Activated CD8-positive, alpha-beta T cell treated with anti-CD3 and anti-CD28 coated beads, Interleukin-2, amount 10 ng/mL, durations not matched to agents 7 days and 5 days (primary cell): ENCODE data around the gene KIAA0232. TPM values are rescaled to one million over a fixed set of nuclear protein-coding genes. Genes with fewer than 3 reads are reported as not detected.
"Not testable (repeated sequence)": the region's sequence is repeated elsewhere in the genome, so short reads cannot be mapped to it uniquely, and the experiment has no call there.

Experiments used
- ATAC-seq: fragments of 150-1000 bp; cut with Tn5 transposase; one replicate; pipeline ENCODE4 v1.10.0; 2021; ENCODE audit warnings: moderate library complexity
- CTCF ChIA-PET: fragments of 350-600 bp; sonication (Branson Sonifier 250); formaldehyde crosslinking; loops from one replicate; lab custom pipeline; 2021; ENCODE audit warnings: antibody characterized with exemption; lab: Charles Lee
- POLR2A ChIA-PET: fragments of 350-600 bp; sonication (Branson Sonifier 250); formaldehyde crosslinking; loops from one replicate; lab custom pipeline; 2021; ENCODE audit warnings: antibody characterized with exemption; lab: Charles Lee
- DNase-seq: peaks from one replicate; pipeline ENCODE4 v3.0.0-alpha.2; 2020
- H3K27ac Mint-ChIP-seq: one replicate; pipeline ENCODE4 v1.8.0; 2021; ENCODE audit warnings: mild to moderate bottlenecking, mixed read lengths
- H3K27me3 Mint-ChIP-seq: one replicate; pipeline ENCODE4 v1.8.0; 2021; ENCODE audit warnings: low read depth, mixed read lengths
- H3K36me3 Mint-ChIP-seq: one replicate; pipeline ENCODE4 v1.8.0; 2021; ENCODE audit warnings: low read depth, mixed read lengths
- H3K4me1 Mint-ChIP-seq: one replicate; pipeline ENCODE4 v1.8.0; 2021; ENCODE audit warnings: low read depth, mixed read lengths
- H3K4me3 Mint-ChIP-seq: one replicate; pipeline ENCODE4 v1.8.0; 2021; ENCODE audit warnings: mild to moderate bottlenecking, mixed read lengths
- H3K9me3 Mint-ChIP-seq: one replicate; pipeline ENCODE4 v1.8.0; 2022; ENCODE audit warnings: mixed read lengths; ENCODE audit not compliant: insufficient read depth
- total RNA-seq, 2 experiments: library from RNA; stranded (reverse); gene quantifications; one replicate each; pipeline ENCODE4 v1.2.3, GENCODE V29; 2021

Gene KIAA0232
- total RNA-seq, 2 experiments from 2014 or later, result 18.4 to 19.5 TPM

DNA sequence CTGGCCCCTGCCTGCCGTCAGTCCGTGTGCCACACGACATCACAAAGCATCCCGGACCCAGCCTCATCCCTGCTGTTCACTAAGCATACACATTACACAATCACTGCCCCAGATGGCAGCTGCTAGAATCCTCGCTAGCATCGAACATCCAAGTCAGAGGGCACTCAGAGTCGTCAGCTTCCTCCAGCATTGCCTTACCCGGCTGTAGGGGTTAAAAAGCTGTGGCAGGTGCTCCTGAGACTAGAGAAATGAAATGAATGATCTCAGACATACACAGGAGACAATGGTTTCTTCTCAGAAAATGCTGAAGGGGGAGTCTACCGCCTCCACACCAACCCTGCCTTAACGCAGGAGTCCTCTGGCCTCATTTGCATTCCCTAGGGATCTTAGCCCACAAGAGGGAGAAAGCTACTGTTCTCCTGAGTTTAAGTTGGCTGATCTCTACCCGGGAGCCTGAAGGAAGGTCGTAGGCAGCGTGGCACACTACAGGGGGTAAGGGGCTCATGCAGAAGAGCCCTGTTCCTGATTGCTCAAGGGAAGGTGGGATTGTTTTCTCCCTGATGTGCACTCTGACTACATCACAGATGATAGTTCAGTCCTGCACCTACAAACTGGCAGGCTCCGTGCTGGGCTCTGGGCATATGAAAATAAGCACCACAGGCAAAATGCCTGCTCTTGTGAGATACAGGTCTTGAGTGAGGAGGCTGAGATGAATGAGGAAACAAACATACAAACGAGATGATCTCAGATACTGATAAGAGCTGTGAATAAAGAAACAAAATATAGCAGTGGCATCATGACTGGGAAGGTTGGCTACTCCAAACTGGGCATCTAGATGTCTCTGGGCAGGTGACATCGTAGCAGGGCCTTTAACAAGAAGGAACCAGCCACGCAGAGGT lies 2.6 kb upstream of the KIAA0232 start:
- ChIA-PET CTCF (interaction anchor here (0.8 to 3.4 kb wide), 6 partner anchors 11 to 320 kb away, joined by 3 to 29 read pairs (median 4); partner anchors contain the start of gene BLOC1S4), POLR2A (interaction anchor here (0.9 kb wide), 1 partner anchor 90 kb away, joined by 3 read pairs; no protein-coding TSS in a partner anchor)
- ATAC-seq (no peak), DNase-seq (no peak)
- Mint-ChIP-seq H3K36me3 (no peaks in the 10 kb centered on the region), H3K27me3 (no peaks in the 10 kb centered on the region), H3K9me3 (no peaks in the 10 kb centered on the region), H3K4me3 (no peak overlapping the region), H3K27ac (peak overlapping the region; percentile 54), H3K4me1 (peaks cover 72% of the 10 kb centered on the region)

DNA sequence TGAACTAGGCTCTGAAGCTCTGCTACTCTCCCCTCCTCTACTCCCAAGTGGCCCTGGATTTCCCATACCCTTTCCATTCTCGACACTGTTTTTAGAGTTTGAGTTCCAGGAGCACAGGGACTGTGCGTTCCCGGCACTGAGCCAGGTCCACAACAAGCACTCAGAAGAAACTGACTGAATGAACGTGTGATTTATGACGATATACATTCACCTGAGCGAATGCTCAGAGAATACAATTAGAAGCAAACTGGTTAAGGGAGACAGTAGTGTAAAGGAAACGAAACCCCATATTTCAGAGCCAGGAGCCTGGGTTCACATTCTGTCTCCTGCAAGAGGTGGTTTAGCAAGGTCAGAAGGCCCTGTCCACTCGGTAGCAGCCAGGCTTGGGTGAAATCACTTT lies 1.4 kb upstream of the KIAA0232 start:
- Mint-ChIP-seq H3K4me3 (peak overlapping the region; percentile 66), H3K36me3 (peaks cover 6% of the 10 kb centered on the region), H3K27ac (peak overlapping the region; percentile 70), H3K27me3 (no peaks in the 10 kb centered on the region), H3K9me3 (no peaks in the 10 kb centered on the region), H3K4me1 (peaks cover 73% of the 10 kb centered on the region)
- ATAC-seq (no peak), DNase-seq (no peak)
- POLR2A ChIA-PET, result interaction anchor here (1.0 to 1.4 kb wide), 3 partner anchors 10 to 65 kb away, joined by 3 to 5 read pairs (median 5); partner anchors contain the start of gene BLOC1S4
- CTCF ChIA-PET, result interaction anchor here (1.0 to 1.9 kb wide), 3 partner anchors 12 to 319 kb away, joined by 3 to 7 read pairs (median 4); no protein-coding TSS in a partner anchor

DNA sequence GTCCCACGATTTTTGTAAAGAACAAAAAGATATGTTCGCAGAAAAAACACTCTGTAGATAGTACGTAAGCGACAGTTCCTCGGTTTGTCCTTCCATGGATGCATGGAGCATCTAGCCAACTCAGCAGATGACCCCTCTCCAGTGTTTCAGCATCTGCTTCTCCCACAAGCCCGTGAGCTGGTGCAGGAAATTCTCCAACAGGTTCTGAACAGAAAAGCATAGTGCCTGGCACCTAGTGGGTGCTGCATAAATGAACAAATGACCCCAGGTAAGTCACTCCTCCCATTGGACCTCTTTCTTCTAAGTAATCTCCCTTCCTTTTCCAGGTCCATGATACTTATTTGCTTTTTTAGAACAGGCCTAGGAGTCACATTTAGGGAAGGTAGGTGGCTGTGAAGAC lies 966 bp upstream of the KIAA0232 start:
- Mint-ChIP-seq H3K27me3 (no peaks in the 10 kb centered on the region), H3K4me1 (peaks cover 73% of the 10 kb centered on the region), H3K27ac (peak overlapping the region; percentile 70), H3K9me3 (no peaks in the 10 kb centered on the region), H3K4me3 (peak overlapping the region; percentile 66), H3K36me3 (peaks cover 6% of the 10 kb centered on the region)
- ChIA-PET CTCF (interaction anchor here (1.8 to 1.9 kb wide), 2 partner anchors 65 to 92 kb away, joined by 7 to 8 read pairs; partner anchors contain the start of gene BLOC1S4), POLR2A (interaction anchor here (0.6 to 1.4 kb wide), 7 partner anchors 11 to 203 kb away, joined by 3 to 5 read pairs (median 3); partner anchors contain the start of gene BLOC1S4)
- no peak for DNase-seq
- ATAC-seq, result no peak

DNA sequence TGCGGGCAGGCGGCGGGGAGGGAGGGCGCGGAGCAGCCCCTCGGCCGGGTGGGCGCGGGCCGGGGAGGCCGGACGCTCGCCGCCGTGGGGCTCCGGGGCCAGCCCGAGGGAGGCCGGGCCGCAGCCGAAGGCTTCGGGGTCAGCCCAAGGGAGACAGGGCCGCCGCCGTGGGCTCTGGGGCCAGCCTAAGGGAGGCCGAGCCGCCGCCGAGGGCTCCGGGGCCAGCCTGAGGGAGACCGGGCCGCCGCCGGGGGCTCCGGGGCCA lies 251 bp downstream of the KIAA0232 start:
- H3K9me3 Mint-ChIP-seq, result no peaks in the 10 kb centered on the region
- peaks cover 12% of the 10 kb centered on the region for H3K36me3 Mint-ChIP-seq
- ChIA-PET CTCF (interaction anchor here (1.0 to 1.9 kb wide), 3 partner anchors 63 to 91 kb away, joined by 4 to 8 read pairs (median 7); partner anchors contain the start of gene BLOC1S4), POLR2A (interaction anchor here (1.0 to 1.6 kb wide), 3 partner anchors 11 to 134 kb away, joined by 3 to 5 read pairs (median 3); no protein-coding TSS in a partner anchor)
- no peak overlapping the region for H3K27ac Mint-ChIP-seq
- peaks cover 67% of the 10 kb centered on the region for H3K4me1 Mint-ChIP-seq
- ATAC-seq (no peak), DNase-seq (no peak)
- no peak overlapping the region for H3K4me3 Mint-ChIP-seq
- H3K27me3 Mint-ChIP-seq, result no peaks in the 10 kb centered on the region

DNA sequence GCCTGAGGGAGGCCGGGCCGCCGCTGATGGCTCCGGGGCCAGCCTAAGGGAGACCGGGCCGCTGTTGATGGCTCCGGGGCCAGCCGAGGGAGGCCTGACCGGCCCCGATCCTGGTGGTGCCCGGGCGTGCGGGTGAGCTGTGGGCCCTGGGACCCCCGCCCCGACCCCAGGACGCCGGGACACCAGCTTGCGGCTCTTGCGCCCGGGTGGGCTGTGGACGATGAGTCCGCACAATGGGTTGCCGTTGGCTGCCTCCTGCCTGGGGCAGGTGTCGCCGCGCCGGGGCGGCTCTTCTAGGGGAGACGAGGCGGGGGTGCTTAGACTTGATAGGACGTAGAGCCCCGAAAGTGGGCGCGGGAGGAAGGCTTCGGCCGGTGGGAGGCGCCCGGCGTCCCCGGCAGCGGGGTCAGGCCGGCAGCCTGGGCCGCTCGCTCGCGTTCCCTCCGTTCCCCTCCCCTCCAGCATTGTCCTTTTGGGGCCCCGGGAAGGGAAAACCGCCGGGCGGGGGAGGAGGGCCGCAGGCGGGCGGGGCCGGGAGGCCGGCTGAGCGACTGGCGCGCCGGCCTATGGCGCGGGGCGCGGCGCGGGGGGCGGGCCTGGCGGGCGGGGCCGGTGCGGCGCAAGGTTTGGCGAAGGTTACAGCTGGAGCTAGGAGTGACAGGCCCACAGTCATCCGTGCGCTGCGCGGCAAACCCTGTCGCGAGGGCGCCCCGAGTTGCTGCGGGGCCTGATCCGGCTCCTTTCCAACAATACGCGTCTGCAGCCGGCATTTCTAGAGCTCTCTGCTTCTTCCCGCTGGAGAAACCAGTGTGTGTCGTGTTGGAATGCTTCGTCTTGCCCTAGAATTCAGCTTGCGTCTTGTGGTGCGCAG lies 819 bp downstream of the KIAA0232 start:
- Mint-ChIP-seq H3K4me3 (peak overlapping the region; percentile 84), H3K36me3 (peaks cover 15% of the 10 kb centered on the region), H3K27me3 (no peaks in the 10 kb centered on the region), H3K4me1 (peaks cover 67% of the 10 kb centered on the region), H3K27ac (peak overlapping the region; percentile 78), H3K9me3 (no peaks in the 10 kb centered on the region)
- ChIA-PET POLR2A (interaction anchor here (0.5 to 1.6 kb wide), 12 partner anchors 12 to 285 kb away, joined by 3 to 7 read pairs (median 3); partner anchors contain the start of genes BLOC1S4 and GRPEL1), CTCF (interaction anchor here (0.6 to 1.9 kb wide), 6 partner anchors 62 to 260 kb away, joined by 3 to 17 read pairs (median 4); partner anchors contain the start of genes BLOC1S4 and TADA2B)
- ATAC-seq (peak; percentile 84), DNase-seq (peak; percentile 91)

DNA sequence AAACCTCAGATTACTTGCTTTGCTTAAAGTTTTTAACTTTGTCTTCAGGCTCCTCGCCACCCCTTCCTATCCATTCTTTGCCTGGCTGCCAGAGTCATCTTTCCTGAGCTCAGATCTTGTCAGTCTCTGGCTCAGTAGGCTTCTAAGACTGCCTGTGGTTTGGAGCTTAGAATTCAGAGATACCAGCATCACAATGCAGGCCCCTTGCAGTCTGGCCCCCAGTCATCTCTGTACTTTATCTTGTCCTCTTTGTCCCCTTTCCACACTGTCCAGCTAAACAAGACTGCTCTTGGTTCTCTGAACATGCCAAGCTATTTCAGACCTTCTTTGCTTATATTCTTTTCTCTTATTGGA lies 3.0 kb downstream of the KIAA0232 start:
- Mint-ChIP-seq H3K27ac (no peak overlapping the region), H3K4me1 (peaks cover 51% of the 10 kb centered on the region), H3K9me3 (no peaks in the 10 kb centered on the region), H3K36me3 (peaks cover 21% of the 10 kb centered on the region), H3K27me3 (no peaks in the 10 kb centered on the region), H3K4me3 (no peak overlapping the region)
- DNase-seq (no peak), ATAC-seq (no peak)
- ChIA-PET POLR2A (no interaction called here), CTCF (interaction anchor here (0.7 to 1.5 kb wide), 4 partner anchors 40 to 285 kb away, joined by 3 to 4 read pairs (median 4); no protein-coding TSS in a partner anchor)

DNA sequence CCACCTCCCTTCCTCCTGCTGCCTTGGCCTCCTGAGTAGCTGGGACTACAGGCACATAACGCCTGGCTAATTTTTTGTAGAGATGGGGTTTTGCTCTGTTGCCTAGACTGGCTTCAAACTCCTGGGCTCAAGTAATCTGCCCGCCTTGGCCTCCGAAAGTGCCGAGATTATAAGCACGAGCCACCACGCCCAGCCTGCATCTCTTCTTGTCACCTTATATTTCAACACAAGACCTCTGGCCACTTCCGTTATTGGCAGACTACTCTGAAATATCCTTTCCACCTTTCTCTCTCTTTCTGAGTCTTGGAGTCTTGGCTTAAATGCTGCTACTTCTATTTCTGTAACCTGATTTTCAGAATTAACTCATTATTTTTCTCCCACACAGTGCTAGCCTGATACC lies 5.6 kb downstream of the KIAA0232 start:
- POLR2A ChIA-PET, result no interaction called here
- Mint-ChIP-seq H3K4me3 (no peak overlapping the region), H3K27me3 (no peaks in the 10 kb centered on the region), H3K4me1 (peaks cover 47% of the 10 kb centered on the region), H3K27ac (no peak overlapping the region), H3K36me3 (peaks cover 38% of the 10 kb centered on the region), H3K9me3 (no peaks in the 10 kb centered on the region)
- CTCF ChIA-PET, result no interaction called here
- no peak for DNase-seq
- ATAC-seq, result no peak

DNA sequence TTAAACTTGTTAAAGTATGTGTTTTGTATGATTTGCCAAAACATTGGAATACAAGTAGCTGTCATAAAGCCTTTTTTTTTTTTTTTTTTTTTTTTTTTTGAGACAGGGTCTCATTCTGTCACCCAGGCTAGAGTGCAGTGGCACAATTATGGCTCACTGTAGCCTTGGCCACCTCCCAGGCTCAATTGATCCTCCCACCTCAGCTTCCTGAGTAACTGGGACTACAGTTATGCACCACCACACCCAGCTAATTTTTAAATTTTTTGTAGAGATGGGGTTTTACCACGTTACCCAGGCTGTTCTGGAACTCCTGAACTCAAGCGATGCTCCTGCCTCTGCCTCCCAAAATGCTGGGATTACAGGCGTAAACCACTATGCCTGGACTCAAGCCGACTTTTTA lies 8.7 kb downstream of the KIAA0232 start:
- not testable (repeated sequence) for H3K27ac Mint-ChIP-seq

DNA sequence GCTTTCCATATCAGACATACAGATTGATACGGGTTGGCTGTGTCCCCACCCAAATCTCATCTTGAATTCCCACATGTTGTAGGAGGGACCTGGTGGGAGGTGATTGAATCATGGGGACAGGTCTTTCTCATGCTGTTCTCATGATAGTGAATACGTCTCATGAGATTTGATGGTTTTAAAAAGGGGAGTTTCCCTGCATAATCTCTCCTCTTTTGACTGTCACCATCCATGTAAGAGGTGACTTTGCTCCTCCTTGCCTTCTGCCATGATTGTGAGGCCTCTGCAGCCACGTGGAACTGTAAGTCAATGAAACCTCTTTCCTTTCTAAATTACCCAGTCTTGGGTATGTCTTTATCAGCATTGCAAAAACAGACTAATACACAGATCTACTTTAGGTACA lies 9.3 kb downstream of the KIAA0232 start:
- CTCF ChIA-PET, result interaction anchor here (2.9 kb wide), 1 partner anchor 82 kb away, joined by 11 read pairs; no protein-coding TSS in a partner anchor
- Mint-ChIP-seq H3K36me3 (peaks cover 47% of the 10 kb centered on the region), H3K4me1 (peaks cover 46% of the 10 kb centered on the region)
- H3K27ac Mint-ChIP-seq, ATAC-seq, H3K27me3 Mint-ChIP-seq, DNase-seq, POLR2A ChIA-PET, H3K9me3 Mint-ChIP-seq, H3K4me3 Mint-ChIP-seq: not testable (repeated sequence)

More for the DNA sequence above, 8.7 kb downstream of the KIAA0232 start:
- POLR2A ChIA-PET, ATAC-seq, H3K27me3 Mint-ChIP-seq, DNase-seq, H3K4me3 Mint-ChIP-seq, H3K9me3 Mint-ChIP-seq, CTCF ChIA-PET: not testable (repeated sequence)
- Mint-ChIP-seq H3K4me1 (peaks cover 44% of the 10 kb centered on the region), H3K36me3 (peaks cover 43% of the 10 kb centered on the region)

DNA sequence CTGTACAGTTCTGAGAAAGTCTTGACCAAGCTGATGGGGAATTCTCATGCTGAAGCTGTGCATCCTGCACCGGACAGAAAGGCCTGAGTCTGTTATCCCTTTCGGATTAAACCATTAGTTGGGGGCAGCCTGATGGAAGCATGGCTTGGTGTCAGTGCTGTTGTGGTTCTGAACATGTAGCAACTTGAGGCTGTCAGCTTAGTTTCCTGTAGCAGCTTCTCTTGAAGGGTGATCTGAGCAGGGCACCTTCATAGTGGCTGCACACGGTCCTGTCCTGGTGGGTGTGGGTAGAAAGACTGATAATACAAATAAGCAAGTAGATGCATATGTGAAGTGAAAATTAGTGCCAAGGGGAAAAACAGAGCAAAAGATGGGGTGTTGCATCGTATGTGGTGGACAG lies 11.7 kb downstream of the KIAA0232 start:
- Mint-ChIP-seq H3K27me3 (no peaks in the 10 kb centered on the region), H3K4me1 (peaks cover 42% of the 10 kb centered on the region), H3K4me3 (no peak overlapping the region), H3K9me3 (no peaks in the 10 kb centered on the region), H3K27ac (peak overlapping the region; percentile 60), H3K36me3 (peaks cover 40% of the 10 kb centered on the region)
- ChIA-PET POLR2A (no interaction called here), CTCF (interaction anchor here (1.0 to 2.9 kb wide), 2 partner anchors 69 to 79 kb away, joined by 3 to 11 read pairs; no protein-coding TSS in a partner anchor)
- ATAC-seq (peak; percentile 44), DNase-seq (no peak)

DNA sequence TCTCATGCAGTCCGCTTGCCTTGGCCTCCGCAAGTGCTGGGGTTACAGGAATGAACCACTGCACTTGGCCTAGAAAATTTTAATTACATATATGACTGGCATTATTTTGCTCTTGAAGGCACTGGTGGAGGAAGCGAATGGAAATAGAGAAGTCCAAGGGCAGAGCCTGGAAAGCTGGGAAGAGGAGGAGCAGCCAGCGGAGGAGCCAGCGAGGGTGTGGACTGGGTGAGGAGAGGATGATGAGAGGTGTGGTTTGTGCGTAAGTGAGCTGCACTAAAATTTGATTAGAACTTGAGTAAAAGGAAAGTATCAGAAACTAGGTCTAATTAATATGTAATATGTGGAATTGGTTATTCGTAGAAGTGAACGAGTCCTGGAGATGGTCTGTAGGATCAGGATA lies 13.3 kb downstream of the KIAA0232 start:
- H3K4me1 Mint-ChIP-seq, result peaks cover 48% of the 10 kb centered on the region
- no peak overlapping the region for H3K4me3 Mint-ChIP-seq
- DNase-seq (no peak), ATAC-seq (no peak)
- ChIA-PET CTCF (interaction anchor here (1.1 to 1.2 kb wide), 3 partner anchors 11 to 64 kb away, joined by 3 read pairs; no protein-coding TSS in a partner anchor), POLR2A (no interaction called here)
- H3K36me3 Mint-ChIP-seq, result peaks cover 38% of the 10 kb centered on the region
- H3K27ac Mint-ChIP-seq, result no peak overlapping the region
- no peaks in the 10 kb centered on the region for H3K27me3 Mint-ChIP-seq
- H3K9me3 Mint-ChIP-seq, result no peaks in the 10 kb centered on the region
